PC-3 (cell line): ENCODE data around the gene KCNH3.
A peak's percentile ranks its signal among the peaks of the same experiment; 100 is the strongest.

ENCODE experiments used
- EZH2 ChIP-seq: fragments of 300-600 bp; sonication (generic); IDR thresholded peaks from one replicate; pipeline ENCODE4 v1.6.1; 2017; ENCODE audit warnings: antibody characterized with exemption, mild to moderate bottlenecking, low read length; ENCODE audit not compliant: unreplicated experiment
- EZH2phosphoT487 ChIP-seq: fragments of 300-600 bp; sonication (generic); IDR thresholded peaks from 2 replicates; pipeline ENCODE4 v1.6.1; 2018; ENCODE audit warnings: mild to moderate bottlenecking, antibody characterized with exemption, low read length, borderline replicate concordance
- TF ChIP-seq, protein P1 (sequence below): fragments of 300-600 bp; sonication (generic); conservative IDR thresholded peaks from 2 replicates; pipeline ENCODE4 v1.5.1; 2017; ENCODE audit warnings: antibody characterized with exemption, low read depth, mild to moderate bottlenecking, low read length

DNA sequence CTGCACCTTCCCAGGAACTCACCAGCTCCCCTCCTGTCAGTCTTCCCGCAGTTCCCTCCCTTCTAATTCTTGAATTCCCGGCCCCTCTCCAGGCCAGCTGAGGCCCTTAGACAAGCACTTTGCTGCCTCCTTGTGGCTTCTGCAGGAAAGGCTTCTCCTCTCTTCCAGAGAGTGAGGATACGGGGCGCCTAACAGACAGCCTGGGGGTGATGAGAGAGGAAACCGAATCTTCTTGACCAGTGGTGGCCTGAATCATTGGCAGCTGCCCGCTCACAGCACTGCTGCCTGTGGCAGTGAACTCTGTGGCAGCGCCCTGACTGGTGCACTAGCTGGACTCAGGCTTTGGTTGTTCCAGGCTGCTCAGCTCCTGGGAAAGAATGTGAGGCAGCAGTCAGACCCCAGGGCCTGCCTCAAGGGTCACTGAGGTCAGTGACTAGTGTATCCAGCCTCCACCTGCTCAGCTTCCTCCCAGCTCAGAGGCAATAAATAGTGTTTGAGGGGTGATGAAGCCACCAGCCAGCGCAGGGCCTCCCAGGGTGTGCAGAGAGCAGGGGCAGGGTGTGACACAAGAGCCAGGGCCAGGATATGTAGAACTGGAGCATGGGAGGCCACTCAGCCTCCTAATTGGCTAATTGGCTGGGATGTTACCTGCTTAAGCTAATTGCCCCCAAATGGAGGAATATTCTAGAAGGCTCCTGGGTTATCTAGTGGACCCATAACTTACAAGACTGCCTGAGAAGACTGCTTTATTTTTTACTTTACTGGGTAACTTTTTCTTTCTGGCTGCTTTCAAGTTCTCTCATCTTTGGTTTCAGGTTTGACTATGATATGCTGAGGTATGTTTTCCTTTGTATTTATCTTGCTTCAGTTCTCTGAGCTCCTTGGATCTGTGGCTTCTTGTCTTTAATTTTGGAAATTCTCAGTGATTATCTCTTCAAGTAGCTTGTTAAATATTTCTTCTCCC, 42.0 kb downstream of the KCNH3 start:
- TF ChIP-seq, protein P1, sequence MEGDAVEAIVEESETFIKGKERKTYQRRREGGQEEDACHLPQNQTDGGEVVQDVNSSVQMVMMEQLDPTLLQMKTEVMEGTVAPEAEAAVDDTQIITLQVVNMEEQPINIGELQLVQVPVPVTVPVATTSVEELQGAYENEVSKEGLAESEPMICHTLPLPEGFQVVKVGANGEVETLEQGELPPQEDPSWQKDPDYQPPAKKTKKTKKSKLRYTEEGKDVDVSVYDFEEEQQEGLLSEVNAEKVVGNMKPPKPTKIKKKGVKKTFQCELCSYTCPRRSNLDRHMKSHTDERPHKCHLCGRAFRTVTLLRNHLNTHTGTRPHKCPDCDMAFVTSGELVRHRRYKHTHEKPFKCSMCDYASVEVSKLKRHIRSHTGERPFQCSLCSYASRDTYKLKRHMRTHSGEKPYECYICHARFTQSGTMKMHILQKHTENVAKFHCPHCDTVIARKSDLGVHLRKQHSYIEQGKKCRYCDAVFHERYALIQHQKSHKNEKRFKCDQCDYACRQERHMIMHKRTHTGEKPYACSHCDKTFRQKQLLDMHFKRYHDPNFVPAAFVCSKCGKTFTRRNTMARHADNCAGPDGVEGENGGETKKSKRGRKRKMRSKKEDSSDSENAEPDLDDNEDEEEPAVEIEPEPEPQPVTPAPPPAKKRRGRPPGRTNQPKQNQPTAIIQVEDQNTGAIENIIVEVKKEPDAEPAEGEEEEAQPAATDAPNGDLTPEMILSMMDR = peak; percentile 92
- TF ChIP-seq EZH2 (no peak), EZH2phosphoT487 (no peak)
